HCT116 (cell line): Measurements from ENCODE around the gene ARMH4. TPM values are rescaled to one million over a fixed set of nuclear protein-coding genes. Genes with fewer than 3 reads are reported as not detected.

Experiments used
- ATAC-seq: fragments of 200-7000 bp; cut with Tn5 transposase; 2 replicates; pipeline ENCODE4 v1.9.1; 2020; ENCODE audit warnings: mild to moderate bottlenecking, moderate library complexity
- BruUV-seq: library from RNA; stranded (reverse); fragments of 400-500 nt; replicated peaks from 2 replicates; lab custom pipeline; 2021; lab: Mats Ljungman, UMichigan
- CTCF ChIA-PET: fragments of 300-600 bp; sonication (Branson Sonifier 250); formaldehyde crosslinking; loops from one replicate; lab custom pipeline; 2021; ENCODE audit warnings: antibody characterized with exemption; lab: Charles Lee
- POLR2A ChIA-PET: fragments of 300-600, 350-600 bp; sonication (Branson Sonifier 250); formaldehyde crosslinking; loops from one replicate; lab custom pipeline; 2021; ENCODE audit warnings: antibody characterized with exemption; lab: Charles Lee
- RAD21 ChIA-PET, 2 experiments: fragments of 300-600 bp; sonication (Branson Sonifier 250); formaldehyde crosslinking; loops; one replicate each; lab custom pipeline; 2023; ENCODE audit warnings: low total read pairs in 2 of 2; ENCODE audit not compliant: uncharacterized antibody in 2 of 2, unreplicated experiment in 2 of 2, low non-redundant PET in 1 of 2; lab: Charles Lee
- DNase-seq: peaks from one replicate; pipeline ENCODE4 v3.0.0-alpha.2; 2010; ENCODE audit warnings: low read depth, low spot score
- H2AFZ ChIP-seq: fragments of 200-600 bp; shearing (Covaris generic), sonication (generic); 2 replicates; pipeline ENCODE4 v1.6.1; 2017; ENCODE audit warnings: low read depth, mixed run types, mixed read lengths, antibody characterized with exemption, low read length; ENCODE audit not compliant: poor library complexity, severe bottlenecking
- H3K27ac ChIP-seq: 2 replicates; pipeline ENCODE4 v1.5.1; 2012; ENCODE audit warnings: low read depth, low read length
- H3K27me3 ChIP-seq: fragments of 200-600 bp; sonication (generic); 2 replicates; pipeline ENCODE4 v1.6.1; 2016; ENCODE audit warnings: mixed run types, low read length, mixed read lengths; ENCODE audit not compliant: insufficient read depth
- H3K36me3 ChIP-seq, 2 experiments: fragments of 200-500 bp in 1 of 2; fragments of 200-600 bp in 1 of 2; sonication (Bioruptor generic) in 1 of 2; sonication (generic) in 1 of 2; 2 replicates each; pipeline versions ENCODE4 v1.5.1 to v1.6.1; 2014 to 2016; ENCODE audit warnings: low read length in 2 of 2, inconsistent platforms in 1 of 2, mixed read lengths in 1 of 2, mixed run types in 1 of 2; ENCODE audit not compliant: insufficient read depth in 2 of 2, control insufficient read depth in 1 of 2
- H3K4me1 ChIP-seq, 2 experiments: fragments of 200-600 bp in 1 of 2; sonication (generic) in 1 of 2; 2 replicates each; pipeline versions ENCODE4 v1.5.1 to v1.6.1; 2012 to 2017; ENCODE audit warnings: low read length in 2 of 2, inconsistent platforms in 1 of 2, mild to moderate bottlenecking in 1 of 2, mixed read lengths in 1 of 2, mixed run types in 1 of 2, moderate library complexity in 1 of 2; ENCODE audit not compliant: insufficient read depth in 2 of 2, control insufficient read depth in 1 of 2
- H3K4me2 ChIP-seq: fragments of 200-600 bp; sonication (generic); 2 replicates; pipeline ENCODE4 v1.6.1; 2017; ENCODE audit warnings: mixed run types, low read length, mixed read lengths
- H3K4me3 ChIP-seq, 2 experiments: fragments of 200-600 bp in 1 of 2; sonication (generic) in 1 of 2; replicated peaks in 1 of 2; 2 replicates each; pipeline ENCODE4 v1.5.1; 2011 to 2016; ENCODE audit warnings: low read length in 2 of 2, control low read depth in 1 of 2, low read depth in 1 of 2, mild to moderate bottlenecking in 1 of 2, mixed read lengths in 1 of 2, mixed run types in 1 of 2
- H3K79me2 ChIP-seq: fragments of 200-600 bp; sonication (generic); 2 replicates; pipeline ENCODE4 v1.6.1; 2017; ENCODE audit warnings: mild to moderate bottlenecking, mixed run types, low read length, moderate library complexity, mixed read lengths; ENCODE audit not compliant: insufficient read depth
- H3K9ac ChIP-seq: fragments of 200-600 bp; sonication (generic); 2 replicates; pipeline ENCODE4 v1.6.1; 2016; ENCODE audit warnings: low read length, mixed read lengths
- H3K9me2 ChIP-seq: fragments of 200-600 bp; sonication (generic), shearing (Covaris generic); 2 replicates; pipeline ENCODE4 v1.6.1; 2017; ENCODE audit warnings: mixed run types, mild to moderate bottlenecking, moderate library complexity; ENCODE audit not compliant: insufficient read depth
- H3K9me3 ChIP-seq, 2 experiments: fragments of 200-500 bp in 1 of 2; fragments of 200-600 bp in 1 of 2; sonication (Bioruptor generic) in 1 of 2; sonication (generic) in 1 of 2; 2 replicates each; pipeline ENCODE4 v1.6.1; 2014 to 2017; ENCODE audit warnings: low read length in 2 of 2, mixed read lengths in 2 of 2, inconsistent platforms in 1 of 2, low read depth in 1 of 2, mild to moderate bottlenecking in 1 of 2, mixed run types in 1 of 2, moderate library complexity in 1 of 2; ENCODE audit not compliant: control insufficient read depth in 1 of 2, insufficient read depth in 1 of 2
- H4K20me1 ChIP-seq: fragments of 200-600 bp; sonication (generic), shearing (Covaris generic); 2 replicates; pipeline ENCODE4 v1.6.1; 2017; ENCODE audit warnings: mixed run types, mild to moderate bottlenecking, moderate library complexity; ENCODE audit not compliant: insufficient read depth
- CBX3 ChIP-seq: IDR thresholded peaks from 2 replicates; pipeline ENCODE4 v1.6.1; 2012; ENCODE audit warnings: low read depth
- CEBPB ChIP-seq: IDR thresholded peaks from 2 replicates; pipeline ENCODE4 v1.6.1; 2012; ENCODE audit warnings: low read depth
- EGR1 ChIP-seq: IDR thresholded peaks from 2 replicates; pipeline ENCODE4 v1.6.1; 2012; ENCODE audit warnings: low read depth
- ELF1 ChIP-seq: IDR thresholded peaks from 2 replicates; pipeline ENCODE4 v1.6.1; 2012; ENCODE audit warnings: low read depth, borderline replicate concordance
- EZH2phosphoT487 ChIP-seq: fragments of 200-600 bp; IDR thresholded peaks from 2 replicates; pipeline ENCODE4 v1.6.1; 2018; ENCODE audit warnings: antibody characterized with exemption, borderline replicate concordance
- FOSL1 ChIP-seq: IDR thresholded peaks from 2 replicates; pipeline ENCODE4 v1.6.1; 2012; ENCODE audit warnings: low read depth
- POLR2A ChIP-seq: IDR thresholded peaks from 2 replicates; pipeline ENCODE4 v1.7.0; 2011; ENCODE audit warnings: borderline replicate concordance; ENCODE audit not compliant: insufficient read depth, insufficient read length; ENCODE audit errors: extremely low read depth
- RAD21 ChIP-seq: IDR thresholded peaks from 2 replicates; pipeline ENCODE4 v1.6.1; 2012; ENCODE audit warnings: low read depth, mild to moderate bottlenecking
- SIN3A ChIP-seq: IDR thresholded peaks from 2 replicates; pipeline ENCODE4 v1.6.1; 2012; ENCODE audit warnings: low read depth
- SRF ChIP-seq: IDR thresholded peaks from 2 replicates; pipeline ENCODE4 v1.6.1; 2012; ENCODE audit warnings: low read depth
- TCF7L2 ChIP-seq: IDR thresholded peaks from 2 replicates; pipeline ENCODE4 v1.7.0; 2011; ENCODE audit warnings: borderline replicate concordance, inconsistent platforms; ENCODE audit not compliant: insufficient read depth, insufficient read length; ENCODE audit errors: extremely low read depth
- YY1 ChIP-seq: IDR thresholded peaks from 2 replicates; pipeline ENCODE4 v1.6.1; 2011; ENCODE audit warnings: low read length, low read depth, moderate library complexity, mild to moderate bottlenecking; ENCODE audit not compliant: insufficient replicate concordance; ENCODE audit errors: extremely low read depth
- ZFX ChIP-seq: fragments of 450-650 bp; IDR thresholded peaks from 2 replicates; pipeline ENCODE4 v1.6.1; 2017
- ZNF274 ChIP-seq: fragments of 200-500 bp; sonication (Bioruptor generic); IDR thresholded peaks from 2 replicates; pipeline ENCODE4 v1.6.1; 2014; ENCODE audit warnings: mild to moderate bottlenecking, low read depth, low read length, inconsistent platforms
- intact Hi-C: fragments of 100-400 bp; cut with micrococcal nuclease; formaldehyde crosslinking; loops from 2 replicates; pipeline ENCODE4 v1.10.0; 2022
- total RNA-seq: library from RNA; stranded (reverse); gene quantifications from one replicate; pipeline ENCODE4 v1.2.1, GENCODE V29; 2021; ENCODE audit not compliant: unreplicated experiment
- TF ChIP-seq, protein P1 (sequence below): IDR thresholded peaks from 2 replicates; pipeline ENCODE4 v1.6.1; 2012
- TF ChIP-seq, protein P2 (sequence below): IDR thresholded peaks from 2 replicates; pipeline ENCODE4 v1.6.1; 2012; ENCODE audit warnings: low read depth
- TF ChIP-seq, protein P3 (sequence below): IDR thresholded peaks from 2 replicates; pipeline ENCODE4 v1.6.1; 2012
- TF ChIP-seq, protein P4 (sequence below): IDR thresholded peaks from 2 replicates; pipeline ENCODE4 v1.6.1; 2011; ENCODE audit warnings: mild to moderate bottlenecking, low read length, moderate library complexity; ENCODE audit not compliant: insufficient replicate concordance; ENCODE audit errors: extremely low read depth
- TF ChIP-seq, protein P5 (sequence below), 3 experiments: fragments of 200-600 bp in 1 of 3; sonication (generic) in 1 of 3; IDR thresholded peaks in 2 of 3; conservative IDR thresholded peaks in 1 of 3; 2 replicates each; pipeline ENCODE4 v1.5.1; 2012 to 2017; ENCODE audit warnings: low read depth in 2 of 3, low read length in 2 of 3, antibody characterized with exemption in 1 of 3, borderline replicate concordance in 1 of 3, control low read depth in 1 of 3, mild to moderate bottlenecking in 1 of 3, mixed read lengths in 1 of 3, mixed run types in 1 of 3, moderate library complexity in 1 of 3; ENCODE audit not compliant: insufficient read depth in 1 of 3

ARMH4 gene
- total RNA-seq, 1 experiment from 2014 or later: 1.7 TPM

DNA sequence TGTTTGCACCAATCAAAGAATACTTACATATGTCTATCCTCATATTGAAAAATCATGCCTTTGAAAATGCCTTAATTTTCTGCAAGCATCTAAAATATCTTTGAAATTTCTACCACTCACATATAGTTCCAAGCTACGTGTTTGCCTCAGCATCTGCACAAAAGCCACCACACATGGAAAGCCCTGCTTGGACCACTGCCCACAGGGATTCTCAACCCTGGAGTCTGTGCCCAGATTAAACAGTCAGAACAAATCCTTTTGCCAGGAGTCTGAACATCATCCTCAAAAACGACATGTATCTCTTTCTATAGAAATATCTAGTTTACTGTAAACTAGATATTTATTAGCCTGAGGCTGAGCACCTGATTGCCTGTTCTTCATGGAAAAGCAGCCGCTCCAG is 32.6 kb downstream of the ARMH4 start:
- TF ChIP-seq, protein P1, sequence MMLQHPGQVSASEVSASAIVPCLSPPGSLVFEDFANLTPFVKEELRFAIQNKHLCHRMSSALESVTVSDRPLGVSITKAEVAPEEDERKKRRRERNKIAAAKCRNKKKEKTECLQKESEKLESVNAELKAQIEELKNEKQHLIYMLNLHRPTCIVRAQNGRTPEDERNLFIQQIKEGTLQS: no peak
- TF ChIP-seq SIN3A (no peak), ZFX (no peak), ZNF274 (no peak), CEBPB (no peak), RAD21 (no peak), TCF7L2 (no peak), CBX3 (no peak), POLR2A (no peak), YY1 (no peak), SRF (no peak), ELF1 (no peak), EZH2phosphoT487 (no peak), FOSL1 (no peak), EGR1 (no peak)
- TF ChIP-seq, protein P2, sequence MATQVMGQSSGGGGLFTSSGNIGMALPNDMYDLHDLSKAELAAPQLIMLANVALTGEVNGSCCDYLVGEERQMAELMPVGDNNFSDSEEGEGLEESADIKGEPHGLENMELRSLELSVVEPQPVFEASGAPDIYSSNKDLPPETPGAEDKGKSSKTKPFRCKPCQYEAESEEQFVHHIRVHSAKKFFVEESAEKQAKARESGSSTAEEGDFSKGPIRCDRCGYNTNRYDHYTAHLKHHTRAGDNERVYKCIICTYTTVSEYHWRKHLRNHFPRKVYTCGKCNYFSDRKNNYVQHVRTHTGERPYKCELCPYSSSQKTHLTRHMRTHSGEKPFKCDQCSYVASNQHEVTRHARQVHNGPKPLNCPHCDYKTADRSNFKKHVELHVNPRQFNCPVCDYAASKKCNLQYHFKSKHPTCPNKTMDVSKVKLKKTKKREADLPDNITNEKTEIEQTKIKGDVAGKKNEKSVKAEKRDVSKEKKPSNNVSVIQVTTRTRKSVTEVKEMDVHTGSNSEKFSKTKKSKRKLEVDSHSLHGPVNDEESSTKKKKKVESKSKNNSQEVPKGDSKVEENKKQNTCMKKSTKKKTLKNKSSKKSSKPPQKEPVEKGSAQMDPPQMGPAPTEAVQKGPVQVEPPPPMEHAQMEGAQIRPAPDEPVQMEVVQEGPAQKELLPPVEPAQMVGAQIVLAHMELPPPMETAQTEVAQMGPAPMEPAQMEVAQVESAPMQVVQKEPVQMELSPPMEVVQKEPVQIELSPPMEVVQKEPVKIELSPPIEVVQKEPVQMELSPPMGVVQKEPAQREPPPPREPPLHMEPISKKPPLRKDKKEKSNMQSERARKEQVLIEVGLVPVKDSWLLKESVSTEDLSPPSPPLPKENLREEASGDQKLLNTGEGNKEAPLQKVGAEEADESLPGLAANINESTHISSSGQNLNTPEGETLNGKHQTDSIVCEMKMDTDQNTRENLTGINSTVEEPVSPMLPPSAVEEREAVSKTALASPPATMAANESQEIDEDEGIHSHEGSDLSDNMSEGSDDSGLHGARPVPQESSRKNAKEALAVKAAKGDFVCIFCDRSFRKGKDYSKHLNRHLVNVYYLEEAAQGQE: no peak
- TF ChIP-seq, protein P3, sequence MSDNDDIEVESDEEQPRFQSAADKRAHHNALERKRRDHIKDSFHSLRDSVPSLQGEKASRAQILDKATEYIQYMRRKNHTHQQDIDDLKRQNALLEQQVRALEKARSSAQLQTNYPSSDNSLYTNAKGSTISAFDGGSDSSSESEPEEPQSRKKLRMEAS: no peak
- TF ChIP-seq, protein P4, sequence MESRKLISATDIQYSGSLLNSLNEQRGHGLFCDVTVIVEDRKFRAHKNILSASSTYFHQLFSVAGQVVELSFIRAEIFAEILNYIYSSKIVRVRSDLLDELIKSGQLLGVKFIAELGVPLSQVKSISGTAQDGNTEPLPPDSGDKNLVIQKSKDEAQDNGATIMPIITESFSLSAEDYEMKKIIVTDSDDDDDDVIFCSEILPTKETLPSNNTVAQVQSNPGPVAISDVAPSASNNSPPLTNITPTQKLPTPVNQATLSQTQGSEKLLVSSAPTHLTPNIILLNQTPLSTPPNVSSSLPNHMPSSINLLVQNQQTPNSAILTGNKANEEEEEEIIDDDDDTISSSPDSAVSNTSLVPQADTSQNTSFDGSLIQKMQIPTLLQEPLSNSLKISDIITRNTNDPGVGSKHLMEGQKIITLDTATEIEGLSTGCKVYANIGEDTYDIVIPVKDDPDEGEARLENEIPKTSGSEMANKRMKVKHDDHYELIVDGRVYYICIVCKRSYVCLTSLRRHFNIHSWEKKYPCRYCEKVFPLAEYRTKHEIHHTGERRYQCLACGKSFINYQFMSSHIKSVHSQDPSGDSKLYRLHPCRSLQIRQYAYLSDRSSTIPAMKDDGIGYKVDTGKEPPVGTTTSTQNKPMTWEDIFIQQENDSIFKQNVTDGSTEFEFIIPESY: no peak
- TF ChIP-seq, protein P5, sequence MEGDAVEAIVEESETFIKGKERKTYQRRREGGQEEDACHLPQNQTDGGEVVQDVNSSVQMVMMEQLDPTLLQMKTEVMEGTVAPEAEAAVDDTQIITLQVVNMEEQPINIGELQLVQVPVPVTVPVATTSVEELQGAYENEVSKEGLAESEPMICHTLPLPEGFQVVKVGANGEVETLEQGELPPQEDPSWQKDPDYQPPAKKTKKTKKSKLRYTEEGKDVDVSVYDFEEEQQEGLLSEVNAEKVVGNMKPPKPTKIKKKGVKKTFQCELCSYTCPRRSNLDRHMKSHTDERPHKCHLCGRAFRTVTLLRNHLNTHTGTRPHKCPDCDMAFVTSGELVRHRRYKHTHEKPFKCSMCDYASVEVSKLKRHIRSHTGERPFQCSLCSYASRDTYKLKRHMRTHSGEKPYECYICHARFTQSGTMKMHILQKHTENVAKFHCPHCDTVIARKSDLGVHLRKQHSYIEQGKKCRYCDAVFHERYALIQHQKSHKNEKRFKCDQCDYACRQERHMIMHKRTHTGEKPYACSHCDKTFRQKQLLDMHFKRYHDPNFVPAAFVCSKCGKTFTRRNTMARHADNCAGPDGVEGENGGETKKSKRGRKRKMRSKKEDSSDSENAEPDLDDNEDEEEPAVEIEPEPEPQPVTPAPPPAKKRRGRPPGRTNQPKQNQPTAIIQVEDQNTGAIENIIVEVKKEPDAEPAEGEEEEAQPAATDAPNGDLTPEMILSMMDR (IDR thresholded peaks at IDR 0.05 in 2 of 3, conservative IDR thresholded peaks at IDR 0.05 in 1 of 3; ENCODE audit: borderline replicate concordance in 1 of 3, insufficient read depth in 1 of 3, low read depth in 2 of 3, low read length in 2 of 3): no peak
- TF ChIP-seq, all 23 proteins: peak for 0
- no peak overlapping the region for H3K4me3 ChIP-seq
- no peak overlapping the region for H3K27ac ChIP-seq
- intact Hi-C loops: no loop called here
- no peaks in the 10 kb centered on the region for H3K79me2 ChIP-seq
- H3K4me1 ChIP-seq: no peaks in the 10 kb centered on the region
- CTCF ChIA-PET: no interaction called here
- H3K9me2 ChIP-seq: no peaks in the 10 kb centered on the region
- RAD21 ChIA-PET: no interaction called here
- no peak overlapping the region for H2AFZ ChIP-seq
- no peaks in the 10 kb centered on the region for H4K20me1 ChIP-seq
- H3K27me3 ChIP-seq: no peaks in the 10 kb centered on the region
- H3K9me3 ChIP-seq: no peaks in the 10 kb centered on the region
- BruUV-seq: no TSS peak
- H3K4me2 ChIP-seq: no peak overlapping the region
- H3K36me3 ChIP-seq: no peaks in the 10 kb centered on the region
- ATAC-seq: no peak
- POLR2A ChIA-PET: no interaction called here
- no peak overlapping the region for H3K9ac ChIP-seq
- DNase-seq: no peak
